ENCODE data around the gene TRABD2A.

DNA sequence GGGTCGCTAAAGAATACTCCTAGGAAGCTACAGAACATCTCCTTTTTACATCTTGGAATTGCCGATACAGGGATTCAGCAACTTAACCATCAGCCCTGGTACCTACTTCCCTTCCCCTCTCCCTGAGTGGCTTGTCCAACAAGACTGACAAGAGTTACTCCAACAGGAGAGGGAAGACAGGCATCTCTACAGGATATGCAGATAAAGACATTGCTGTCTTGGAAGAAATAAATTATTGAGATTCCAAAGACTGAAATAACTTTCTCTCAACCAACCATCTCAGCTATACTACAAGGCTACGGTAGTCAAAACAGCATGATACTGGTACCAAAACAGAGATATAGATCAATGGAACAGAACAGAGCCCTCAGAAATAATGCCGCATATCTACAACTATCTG is 87.2 kb downstream of the TRABD2A start:
- TF ChIP-seq CTCF (conservative IDR thresholded peaks at IDR 0.05 in 1 of 2, IDR thresholded peaks at IDR 0.05 in 1 of 2; ENCODE audit: low read depth in 1 of 2, low read length in 2 of 2): no peak
- TF ChIP-seq EZH2 (IDR thresholded peaks at IDR 0.05; ENCODE audit: low read length, missing control alignments): no peak
